GM18502 (cell line): ENCODE data around the gene KLHL22.
"Not testable (repeated sequence)": the region's sequence is repeated elsewhere in the genome, so short reads cannot be mapped to it uniquely, and the experiment has no call there.

Source experiments
- ATAC-seq: cut with Tn5 transposase; IDR thresholded peaks from one replicate; pipeline ENCODE4 v1.9.1; 2021; ENCODE audit warnings: mild to moderate bottlenecking; ENCODE audit not compliant: unreplicated experiment, poor library complexity

Gene KLHL22

DNA sequence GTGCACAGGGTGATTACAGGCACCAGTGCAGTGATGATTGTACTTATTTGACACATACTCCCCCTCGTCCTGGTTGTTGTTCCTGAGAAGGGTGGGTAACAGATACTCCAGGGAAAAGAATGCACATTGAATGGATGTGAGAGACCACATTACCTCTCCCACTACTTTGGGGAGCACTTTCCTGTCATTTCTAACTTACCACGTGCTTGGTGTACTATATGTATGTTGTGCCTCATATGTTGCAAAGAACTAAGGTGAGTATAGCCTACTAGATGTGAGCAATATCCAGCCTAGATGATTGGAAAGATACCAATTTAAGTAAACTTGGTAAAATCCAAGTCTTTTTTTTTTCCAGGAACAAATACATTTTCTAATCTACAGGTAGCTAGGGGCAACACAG, 43.7 kb downstream of the KLHL22 start:
- no peak for ATAC-seq

DNA sequence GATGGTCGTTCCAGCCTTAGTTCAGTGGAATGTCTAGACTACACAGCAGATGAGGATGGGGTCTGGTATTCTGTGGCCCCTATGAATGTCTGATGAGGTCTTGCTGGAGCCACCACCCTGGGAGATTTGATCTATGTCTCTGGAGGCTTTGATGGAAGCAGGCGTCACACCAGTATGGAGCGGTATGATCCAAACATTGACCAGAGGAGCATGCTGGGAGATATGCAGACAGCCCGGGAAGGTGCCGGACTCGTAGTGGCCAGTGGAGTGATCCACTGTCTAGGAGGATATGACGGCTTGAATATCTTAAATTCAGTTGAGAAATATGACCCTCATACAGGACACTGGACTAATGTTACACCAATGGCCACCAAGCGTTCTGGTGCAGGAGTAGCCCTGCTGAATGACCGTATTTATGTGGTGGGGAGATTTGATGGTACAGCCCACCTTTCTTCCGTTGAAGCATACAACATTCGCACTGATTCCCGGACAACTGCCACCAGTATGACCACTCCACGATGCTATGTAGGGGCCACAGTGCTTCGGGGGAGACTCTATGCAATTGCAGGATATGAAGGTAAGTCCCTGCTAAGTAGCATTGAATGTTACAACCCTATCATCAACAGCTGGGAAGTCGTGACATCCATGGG, 44.3 kb downstream of the KLHL22 start:
- not testable (repeated sequence) for ATAC-seq

DNA sequence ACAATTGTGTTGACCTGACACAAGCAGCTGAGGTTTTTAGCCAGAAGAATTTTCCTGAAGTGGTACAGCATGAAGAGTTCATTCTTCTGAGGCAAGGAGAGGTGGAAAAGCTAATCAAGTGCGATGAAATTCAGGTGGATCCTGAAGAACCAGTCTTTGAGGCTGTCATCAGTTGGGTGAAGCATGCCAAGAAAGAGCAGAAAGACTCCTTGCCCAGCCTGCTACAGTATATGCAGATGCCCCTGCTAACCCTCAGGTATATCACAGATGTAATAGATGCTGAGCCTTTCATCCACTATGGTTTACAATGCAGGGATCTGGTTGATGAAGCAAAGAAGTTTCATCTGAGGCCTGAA, 45.1 kb downstream of the KLHL22 start:
- no peak for ATAC-seq

DNA sequence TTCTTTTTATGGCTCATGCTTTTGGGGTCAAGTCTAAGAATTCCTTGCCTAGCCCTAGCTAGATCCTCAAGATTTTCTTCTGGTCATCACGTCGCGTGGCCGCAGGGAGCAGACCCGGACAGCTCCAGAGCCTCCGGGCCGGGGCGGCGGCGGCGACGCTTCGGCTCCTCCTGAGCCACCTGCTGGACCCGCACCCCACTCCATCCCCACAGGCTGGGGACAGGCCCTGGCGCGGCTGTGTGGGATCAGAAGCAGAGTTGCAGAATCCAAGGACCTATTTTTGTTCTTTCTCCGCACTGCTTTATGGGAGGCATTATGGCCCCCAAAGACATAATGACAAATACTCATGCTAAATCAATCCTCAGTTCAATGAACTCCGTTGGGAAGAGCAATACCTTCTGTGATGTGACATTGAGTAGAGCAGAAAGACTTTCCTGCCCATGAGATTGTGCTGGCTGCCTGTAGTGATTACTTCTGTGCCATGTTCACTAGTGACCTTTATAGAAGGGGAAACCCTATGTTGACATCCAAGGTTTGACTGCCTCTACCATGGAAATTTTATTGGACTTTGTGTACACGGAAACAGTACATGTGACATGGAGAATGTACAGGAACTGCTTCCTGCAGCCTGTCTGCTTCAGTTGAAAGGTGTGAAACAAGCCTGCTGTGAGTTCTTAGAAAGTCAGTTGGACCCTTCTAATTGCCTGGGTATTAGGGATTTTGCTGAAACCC, 45.6 kb downstream of the KLHL22 start:
- ATAC-seq = no peak

DNA sequence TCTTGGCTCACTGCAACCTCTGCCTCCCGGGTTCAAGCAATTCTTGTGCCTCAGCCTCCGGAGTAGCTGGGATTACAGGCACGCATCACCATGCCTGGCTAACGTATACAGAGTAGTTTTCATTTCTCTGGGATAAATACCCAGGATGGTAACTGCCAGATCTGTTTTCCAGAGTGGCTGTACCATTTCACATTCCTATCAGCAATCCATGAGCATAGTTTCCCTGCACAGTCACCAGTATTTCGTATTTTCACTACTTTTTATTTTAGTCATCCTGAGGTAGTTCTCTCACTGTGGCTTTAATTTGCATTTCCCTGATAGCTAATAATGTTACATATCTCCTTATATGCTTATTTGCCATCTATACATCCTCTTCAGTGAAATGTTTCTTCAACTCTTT, 47.0 kb downstream of the KLHL22 start:
- no peak for ATAC-seq

DNA sequence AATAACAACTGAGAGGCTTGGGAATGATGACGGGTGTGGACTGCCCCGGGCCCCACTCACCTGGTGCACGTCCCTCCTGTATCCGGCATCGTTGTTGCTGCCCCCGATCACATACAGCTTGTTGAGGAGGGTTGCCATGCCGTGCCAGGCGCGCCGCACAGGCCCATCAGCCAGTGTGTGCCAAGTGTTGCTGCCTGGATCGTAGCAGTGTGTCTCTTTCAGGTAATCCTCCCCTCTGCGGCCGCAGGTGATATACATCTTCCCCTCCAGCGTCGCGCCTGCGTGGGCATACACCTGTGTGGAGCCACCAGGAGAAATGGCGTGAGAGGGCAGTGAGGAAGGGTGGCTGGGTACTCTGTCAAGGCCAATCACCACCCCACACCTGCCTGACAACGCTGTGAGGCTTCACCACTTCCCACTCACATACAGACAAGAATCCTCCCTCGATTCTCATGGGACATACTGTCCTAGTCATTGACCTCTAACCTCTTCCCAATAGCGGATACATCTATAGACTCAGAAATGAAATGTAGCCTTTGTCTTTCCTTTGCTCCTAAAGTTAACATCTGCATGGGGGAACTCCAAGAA, 49.1 kb downstream of the KLHL22 start:
- no peak for ATAC-seq

DNA sequence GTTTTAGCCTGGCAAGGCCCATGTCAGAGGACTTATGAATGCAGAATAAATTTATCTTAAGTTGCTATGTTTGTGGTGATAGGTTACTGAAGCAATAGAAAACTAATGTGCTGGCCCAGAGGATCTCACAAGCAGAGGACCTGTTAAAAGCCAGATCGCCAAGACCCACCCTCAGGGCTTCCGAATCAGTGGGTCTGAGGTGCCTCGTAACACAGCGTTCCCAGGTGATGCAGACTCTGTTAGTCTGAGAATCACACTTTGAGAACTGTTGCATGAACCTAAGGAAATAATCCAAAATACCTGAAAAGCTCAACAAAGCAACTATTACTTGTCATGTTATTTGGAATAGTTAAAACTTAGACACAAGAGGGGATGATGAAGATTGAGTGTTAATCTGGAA, 51.3 kb downstream of the KLHL22 start:
- ATAC-seq = no peak

DNA sequence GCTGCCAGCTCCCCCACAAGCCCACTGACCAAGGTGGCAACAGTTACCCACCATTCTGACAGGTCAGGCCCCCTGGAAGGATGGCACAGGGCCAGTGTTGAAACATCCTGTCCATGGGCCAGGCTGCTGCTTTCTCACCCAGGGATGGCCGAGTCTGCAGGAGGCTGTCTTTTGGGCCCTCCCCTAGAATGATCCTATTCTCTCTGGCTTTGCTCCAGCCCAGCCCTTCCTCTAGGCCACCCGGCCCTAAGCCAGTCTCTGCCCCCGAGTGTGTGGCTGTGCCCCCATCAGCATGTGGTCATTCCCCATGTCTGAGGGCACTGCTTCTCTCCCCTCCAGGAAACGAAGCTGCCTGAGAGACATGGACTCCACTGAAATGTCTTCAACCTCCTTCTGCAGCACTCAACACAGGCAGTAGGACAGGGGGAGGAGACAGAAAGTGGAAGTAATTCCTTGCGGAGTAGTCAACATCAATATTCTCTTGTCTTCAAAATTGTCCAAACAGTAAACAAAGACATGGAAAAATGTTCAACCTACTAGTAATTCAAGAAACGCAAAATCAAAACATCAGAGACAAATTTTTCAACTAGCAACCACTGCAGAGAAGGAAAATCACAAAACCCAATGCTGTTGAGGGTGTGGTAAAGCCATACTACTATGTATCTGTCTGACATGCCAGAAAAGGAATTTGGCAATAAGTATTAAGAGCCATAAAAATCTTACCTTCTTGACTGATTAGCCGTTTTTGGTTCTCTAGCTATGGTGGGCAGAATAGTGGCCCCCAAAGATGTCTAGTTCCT, 52.9 kb downstream of the KLHL22 start:
- no peak for ATAC-seq

DNA sequence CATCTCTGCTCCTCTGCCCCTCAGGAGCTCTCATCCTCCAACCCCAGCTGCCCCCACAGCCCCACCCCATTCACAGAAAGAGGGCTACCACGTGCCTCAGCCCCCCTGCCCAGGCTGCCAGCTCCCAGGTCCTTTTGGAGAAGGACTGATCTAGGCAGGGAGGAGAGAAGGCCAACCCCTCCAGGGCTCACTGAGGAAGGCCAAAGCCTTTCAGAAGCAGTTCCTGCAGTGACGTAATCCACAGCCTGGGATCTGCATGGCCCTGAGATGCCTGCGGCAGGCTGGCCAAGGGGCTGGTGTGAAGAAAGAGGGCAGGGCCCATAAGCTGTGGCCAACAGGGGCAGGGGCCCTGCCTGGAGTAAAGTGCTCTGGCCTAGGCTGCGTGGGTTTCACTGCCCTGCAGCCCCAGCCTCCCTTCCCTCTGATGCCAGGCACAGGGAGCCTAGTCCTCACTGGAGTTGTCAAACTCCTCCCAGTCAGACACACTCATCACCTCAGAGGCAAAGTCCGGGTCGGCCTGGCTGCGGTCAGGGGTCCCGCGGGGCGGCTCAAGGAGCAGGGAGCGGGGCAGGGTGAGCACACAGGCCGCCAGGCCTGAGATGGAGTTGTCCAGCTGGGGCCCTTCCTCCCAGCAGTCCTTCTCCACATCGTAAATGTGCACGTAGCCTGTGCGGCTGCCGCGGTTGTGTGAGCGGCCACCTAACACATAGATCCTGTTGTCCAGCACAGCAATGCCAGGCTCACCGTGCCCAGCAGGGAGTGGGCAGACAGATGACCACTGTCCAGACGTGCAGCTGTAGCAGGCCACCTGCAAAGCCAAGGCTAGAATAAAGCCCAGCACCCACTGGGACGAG, 53.7 kb downstream of the KLHL22 start:
- no peak for ATAC-seq

DNA sequence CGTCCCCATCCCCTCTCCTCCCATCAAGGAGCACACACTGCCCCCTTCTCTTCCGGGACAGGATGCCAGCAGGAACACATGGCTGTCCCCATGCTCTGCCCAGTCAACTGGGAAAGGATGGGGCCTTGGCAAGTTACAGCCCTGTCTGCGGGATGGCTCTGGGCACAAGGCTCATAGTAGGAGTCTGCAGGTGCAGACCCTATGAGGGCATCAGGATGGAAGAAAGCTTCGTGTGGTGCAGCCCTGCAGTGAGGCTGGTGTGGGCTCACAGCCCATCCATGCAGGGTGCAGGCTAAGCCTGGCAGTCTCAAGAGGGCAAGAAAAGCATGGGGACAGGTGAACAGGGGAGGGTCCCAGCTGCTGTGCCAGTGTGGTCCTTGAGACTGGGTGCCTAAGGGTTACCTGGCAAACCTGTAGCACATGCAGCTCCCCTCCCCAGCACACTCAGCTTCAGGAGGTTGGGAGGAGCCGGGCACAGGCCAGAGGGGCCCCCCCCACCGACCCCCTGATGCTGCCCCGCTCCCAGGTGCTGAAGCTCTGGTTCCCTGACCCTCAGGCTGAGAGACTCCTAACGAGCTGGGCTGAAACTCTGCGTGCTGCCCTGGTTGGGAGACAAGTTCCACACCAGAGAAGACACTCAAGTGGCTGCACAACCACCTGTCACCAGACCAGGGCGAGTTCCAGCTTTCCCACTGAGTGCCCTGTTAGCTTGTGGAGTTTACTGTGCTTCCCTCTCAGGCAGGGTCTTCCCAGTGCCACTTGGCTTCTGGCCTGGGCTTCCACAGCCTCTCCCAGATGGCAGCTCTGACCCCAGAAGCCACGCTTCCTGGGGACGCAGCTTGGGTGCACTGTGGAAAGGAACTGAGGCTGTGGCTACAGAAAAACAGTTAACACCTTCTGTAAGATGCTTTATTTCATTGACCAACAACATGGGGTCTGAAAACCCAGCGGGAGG, 54.7 kb downstream of the KLHL22 start:
- no peak for ATAC-seq

DNA sequence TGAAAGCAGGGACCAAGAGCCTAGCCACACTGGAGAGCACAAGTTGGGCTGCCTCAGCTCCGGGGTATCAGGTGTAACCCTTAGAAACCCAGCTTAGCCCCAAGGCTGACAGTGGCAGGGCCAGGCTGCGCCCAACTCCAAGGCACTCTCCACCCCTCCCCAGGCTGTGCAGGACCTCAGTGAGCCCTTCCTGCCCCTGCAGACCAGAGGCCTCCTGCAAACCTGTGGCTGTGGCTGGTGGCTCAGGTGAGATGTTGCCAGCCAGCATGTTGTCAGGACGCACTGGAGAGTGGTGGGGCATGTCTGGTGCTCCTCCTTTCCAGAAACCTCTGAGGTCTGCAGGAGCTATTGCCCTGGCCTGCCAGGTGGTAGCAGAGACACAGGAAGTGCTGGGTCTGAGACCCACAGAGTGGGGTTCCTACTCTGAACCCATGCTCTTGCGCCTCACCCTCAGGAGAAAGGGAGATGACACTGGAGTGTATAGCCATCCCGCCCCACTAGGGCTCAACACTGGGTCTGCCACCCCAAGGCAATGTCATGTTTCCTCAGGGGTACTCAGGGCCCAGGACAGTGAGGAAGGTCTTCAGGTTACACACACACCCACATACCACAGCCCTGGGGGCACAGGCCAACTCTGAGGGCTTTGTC, 55.5 kb downstream of the KLHL22 start:
- no peak for ATAC-seq

DNA sequence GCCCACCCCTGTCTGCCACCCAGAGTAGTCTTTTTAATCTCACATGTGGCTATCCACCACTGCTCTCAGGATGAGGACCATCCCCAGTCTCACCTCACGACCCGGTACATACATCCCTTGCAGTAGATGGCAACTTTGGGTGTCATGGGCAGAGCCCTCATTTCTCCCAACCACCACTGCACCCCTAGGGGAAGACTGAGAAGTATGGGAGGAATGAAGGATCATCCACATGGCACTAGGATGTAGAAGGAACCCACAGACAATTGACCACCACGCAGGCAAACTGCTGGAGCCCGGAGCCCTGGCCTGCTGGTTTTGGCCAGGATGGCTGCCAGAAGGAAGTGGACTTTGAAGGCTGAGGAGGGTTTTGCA, 56.1 kb downstream of the KLHL22 start:
- ATAC-seq = no peak

DNA sequence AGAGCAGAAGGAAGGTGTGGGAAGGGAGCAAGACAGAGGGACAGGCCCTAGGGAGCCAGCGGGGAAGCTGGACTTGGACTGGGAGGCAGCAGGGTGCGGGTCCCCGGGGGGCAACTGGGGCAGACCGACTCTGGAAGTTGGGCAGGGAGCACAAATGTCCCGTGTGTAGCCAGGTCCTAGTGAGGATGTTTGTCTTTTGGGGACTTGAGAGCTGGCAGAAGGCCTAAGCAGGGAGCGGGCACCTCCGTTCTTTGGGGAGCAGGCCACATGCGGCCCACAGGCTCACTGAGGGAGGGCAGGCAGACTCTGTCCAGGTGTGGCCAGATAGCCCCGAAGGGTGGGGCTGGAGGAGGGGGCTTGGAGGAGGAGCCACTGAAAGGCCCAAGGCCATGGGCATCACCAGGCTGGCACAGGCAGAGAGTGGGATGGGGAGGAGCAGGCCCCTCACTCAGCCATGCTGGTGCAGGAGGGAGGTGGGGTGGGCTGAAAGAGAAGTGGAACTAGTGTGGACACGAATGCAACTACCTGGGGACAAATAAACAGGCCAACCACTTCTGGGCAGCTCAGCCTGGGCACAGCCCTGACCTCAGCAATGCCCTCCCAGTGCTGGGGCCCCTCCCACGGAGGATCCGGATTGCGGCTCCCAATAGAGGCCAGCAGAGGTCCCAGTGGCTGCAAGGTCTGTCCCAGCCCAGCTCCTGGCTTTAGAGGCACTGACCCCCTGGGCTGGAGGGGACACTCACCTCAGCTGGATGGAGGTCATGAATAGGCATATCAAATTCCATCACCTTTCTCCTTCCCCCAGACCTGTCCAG, 56.7 kb downstream of the KLHL22 start:
- no peak for ATAC-seq

DNA sequence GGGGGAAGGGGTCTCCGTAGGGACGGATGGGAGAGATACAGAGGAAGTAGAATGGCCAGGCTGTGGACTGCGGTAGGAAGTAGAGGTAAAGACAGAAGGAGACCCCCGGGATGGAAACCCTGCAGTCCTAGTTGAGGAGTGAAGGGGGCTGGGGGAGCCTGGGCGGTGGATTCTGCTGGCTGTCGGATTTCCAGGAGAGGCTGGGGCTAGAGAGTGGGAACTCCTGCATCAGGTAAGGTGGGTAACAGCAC, 57.2 kb downstream of the KLHL22 start:
- no peak for ATAC-seq

DNA sequence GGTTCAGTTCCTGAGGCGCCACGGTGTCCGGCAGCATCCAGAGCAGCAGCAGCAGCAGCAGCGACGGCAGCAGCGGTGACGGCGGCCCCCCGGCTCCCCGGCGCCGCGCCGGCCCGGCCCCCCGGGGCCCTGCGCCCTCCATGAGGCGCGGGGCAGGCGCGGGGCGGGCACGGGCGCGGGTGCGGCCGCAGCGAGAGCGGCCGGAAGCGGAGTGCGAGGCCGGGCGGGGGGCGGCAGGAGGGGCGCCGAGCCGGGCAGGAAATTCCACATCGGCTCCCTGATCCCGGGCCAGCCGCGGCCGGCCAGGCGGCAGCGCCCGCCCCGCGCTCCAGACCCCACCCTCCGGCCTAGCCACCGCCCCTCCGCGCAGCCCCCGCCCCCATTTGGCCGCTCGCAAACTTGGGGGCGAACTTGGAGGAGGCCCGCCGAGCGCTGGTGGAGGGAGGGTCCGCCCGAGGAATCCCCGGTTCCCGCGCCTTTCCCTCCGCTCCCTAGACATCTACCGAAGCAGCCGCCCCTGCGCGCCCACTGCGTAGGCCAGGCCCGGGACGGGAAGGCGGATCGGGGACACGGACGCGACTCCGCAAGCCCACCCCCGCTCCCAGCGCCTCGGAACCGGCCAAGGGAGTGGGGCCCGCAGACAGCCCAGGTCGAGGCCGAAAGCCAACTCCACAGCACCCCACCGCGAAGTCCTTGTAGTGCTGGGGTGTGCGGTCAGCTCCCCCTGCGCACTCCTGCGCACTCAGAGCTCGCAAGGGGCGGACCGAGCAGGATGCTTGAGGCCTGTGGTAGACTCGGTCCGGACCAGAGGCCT, 57.8 kb downstream of the KLHL22 start, which contains the start of gene SCARF2:
Gene SCARF2 (minus strand): TSS at position 213 of the 814 bp plus-strand sequence. CDS start 71 bp downstream, at position 142.
- no peak for ATAC-seq

DNA sequence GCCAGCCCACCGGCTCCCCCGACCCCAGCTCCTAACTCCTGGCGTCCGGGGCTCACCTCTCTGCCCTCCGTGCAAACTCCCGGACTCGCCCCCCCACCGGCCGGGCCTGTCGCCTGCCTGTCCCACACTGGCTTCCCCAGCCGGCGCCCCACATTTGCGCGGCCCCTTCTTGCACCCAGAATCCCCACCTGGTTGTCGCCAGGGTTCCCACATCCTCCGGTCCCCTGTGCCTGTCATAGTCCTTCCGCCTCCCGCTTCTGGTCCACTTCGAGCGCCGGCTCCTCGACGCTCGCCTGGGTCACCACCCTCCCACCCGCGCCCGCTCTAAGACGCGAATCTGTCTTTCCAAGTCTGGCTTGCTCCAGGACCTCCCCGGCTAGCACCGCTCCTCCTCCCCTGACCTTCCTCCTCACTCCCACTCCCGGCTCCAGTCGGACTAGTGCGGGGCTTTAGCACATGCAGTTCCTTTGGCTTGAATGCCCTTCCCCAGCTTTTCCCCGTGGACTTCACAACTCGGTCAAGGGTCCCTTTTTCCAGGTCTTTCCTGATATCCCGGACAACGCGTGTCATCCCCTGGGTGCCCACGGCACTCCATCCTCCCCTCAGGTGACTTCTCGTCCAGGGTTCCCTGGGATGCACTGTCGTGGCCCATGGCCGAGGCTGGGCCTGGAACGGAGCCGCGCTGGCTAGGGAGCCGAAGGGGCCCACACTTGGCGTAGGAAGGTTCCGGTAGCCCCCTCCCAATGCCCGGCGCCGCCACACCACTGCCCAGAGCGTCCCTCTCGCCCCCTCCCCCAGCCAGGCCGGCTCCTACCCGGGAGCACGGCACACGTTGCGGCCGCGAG, 58.6 kb downstream of the KLHL22 start:
- no peak for ATAC-seq
